HG02884 (cell line): Measurements from ENCODE around the gene ARF3.

Experiments used
- ATAC-seq: cut with Tn5 transposase; IDR thresholded peaks from one replicate; pipeline ENCODE4 v1.9.1; 2021; ENCODE audit warnings: mild to moderate bottlenecking, moderate library complexity; ENCODE audit not compliant: unreplicated experiment

ARF3 gene

GRCh38 chr12:48982397-48983080 is 25.3 kb upstream of the ARF3 start:
- no peak for ATAC-seq

- ATAC-seq: no peak
These were observed 24.5 kb upstream of the ARF3 start for GRCh38 chr12:48981757-48982157.

- ATAC-seq: no peak
These were observed 23.9 kb upstream of the ARF3 start for GRCh38 chr12:48980953-48981756.

GRCh38 chr12:48980389-48980952 is 23.2 kb upstream of the ARF3 start:
- no peak for ATAC-seq

- ATAC-seq: no peak
These were observed 22.5 kb upstream of the ARF3 start for GRCh38 chr12:48979602-48980388.

GRCh38 chr12:48978741-48979601 is 21.7 kb upstream of the ARF3 start:
- ATAC-seq: no peak

GRCh38 chr12:48978291-48978740 is 21.0 kb upstream of the ARF3 start, which contains the start of gene WNT1:
WNT1 (plus strand) TSS chr12:48978322; CDS start chr12:48978651, 329 bp downstream.
- ATAC-seq: no peak

- no peak for ATAC-seq
These were observed 20.3 kb upstream of the ARF3 start for GRCh38 chr12:48977290-48978281.

- ATAC-seq: no peak
These were observed 16.8 kb upstream of the ARF3 start for GRCh38 chr12:48973941-48974673.

- no peak for ATAC-seq
These were observed 16.2 kb upstream of the ARF3 start for GRCh38 chr12:48973531-48973930.

- no peak for ATAC-seq
These were observed 15.7 kb upstream of the ARF3 start for GRCh38 chr12:48972952-48973483.

GRCh38 chr12:48972213-48972951 is 15.1 kb upstream of the ARF3 start:
- ATAC-seq: no peak

- no peak for ATAC-seq
These were observed 13.5 kb upstream of the ARF3 start for GRCh38 chr12:48970702-48971334.

GRCh38 chr12:48969833-48970701 is 12.8 kb upstream of the ARF3 start:
- ATAC-seq: no peak

GRCh38 chr12:48969160-48969771 is 12.0 kb upstream of the ARF3 start:
- ATAC-seq: no peak
